Aorta (tissue), 5 donors: ENCODE measurements around the gene TRIM49C. TPM values are rescaled to one million over a fixed set of nuclear protein-coding genes. Genes with fewer than 3 reads are reported as not detected.
"Not testable (repeated sequence)": the region's sequence is repeated elsewhere in the genome, so short reads cannot be mapped to it uniquely, and the experiment has no call there.

Experiments used
- ATAC-seq: fragments of 200-7000 bp; cut with Tn5 transposase; one replicate; pipeline ENCODE4 v1.9.1; 2022; ENCODE audit warnings: moderate library complexity; ENCODE audit not compliant: low FRiP score
- DNase-seq, 2 donors: peaks; one replicate each; pipeline ENCODE4 v3.0.0-alpha.2; 2020
- H3K27ac ChIP-seq, 2 donors: one replicate each; pipeline ENCODE4 v1.5.1; 2013; ENCODE audit warnings: low read length in 2 of 2, mild to moderate bottlenecking in 2 of 2, moderate library complexity in 2 of 2, control low read depth in 1 of 2, inconsistent platforms in 1 of 2, low read depth in 1 of 2
- H3K27me3 ChIP-seq, 2 donors: one replicate each; pipeline ENCODE4 v1.6.1; 2013; ENCODE audit warnings: control low read depth in 1 of 2, low read length in 1 of 2, mild to moderate bottlenecking in 1 of 2, moderate library complexity in 1 of 2; ENCODE audit not compliant: insufficient read depth in 2 of 2, control insufficient read depth in 1 of 2
- H3K36me3 ChIP-seq, 2 donors: one replicate each; pipeline ENCODE4 v1.6.1; 2013; ENCODE audit warnings: control low read depth in 1 of 2, low read length in 1 of 2, mild to moderate bottlenecking in 1 of 2; ENCODE audit not compliant: insufficient read depth in 2 of 2, control insufficient read depth in 1 of 2
- H3K4me1 ChIP-seq, 2 donors: one replicate each; pipeline ENCODE4 v1.6.1; 2013; ENCODE audit warnings: low read length in 2 of 2, control low read depth in 1 of 2, mild to moderate bottlenecking in 1 of 2, moderate library complexity in 1 of 2; ENCODE audit not compliant: insufficient read depth in 2 of 2, control insufficient read depth in 1 of 2
- H3K4me3 ChIP-seq, 2 donors: one replicate each; pipeline ENCODE4 v1.5.1; 2013; ENCODE audit warnings: low read length in 2 of 2, control low read depth in 1 of 2, mild to moderate bottlenecking in 1 of 2
- H3K9me3 ChIP-seq: one replicate; pipeline ENCODE4 v1.6.1; 2013; ENCODE audit warnings: mild to moderate bottlenecking, low read length; ENCODE audit not compliant: control insufficient read depth
- WGBS, 2 donors: extraction: QIAGEN DNeasy Blood & Tissue Kit; methylation state at CpG; one replicate each; pipeline ENCODE4 v1.1.7; 2013; 5-methylcytosine and 5-hydroxymethylcytosine counted together
- intact Hi-C, 2 donors: fragments of 100-400 bp; cut with DNase I; formaldehyde crosslinking; loops; one replicate each; pipeline versions ENCODE4 v1.14.2 to v1.15.0; 2022
- long read RNA-seq, 2 donors: library from polyadenylated mRNA; unstranded; transcript quantifications; one replicate each; pipeline ENCODE4 v2.0.0, GENCODE V29; 2020 to 2021
- polyA plus RNA-seq, 2 donors: library from polyadenylated mRNA; stranded (reverse); fragments of 200-250 nt; gene quantifications; one replicate each; pipeline ENCODE4 v1.2.3, GENCODE V29; 2013
- total RNA-seq, 2 donors: library from RNA; stranded (reverse); fragmentation: NEBNext Ultra II Directional; extraction: Animal tissue kit (Norgen Biotek cat#: 25700); gene quantifications; one replicate each; pipeline ENCODE4 v1.2.1, GENCODE V29; 2021
- donor health status: healthy with polysubstance abuse.
- donor health status: Bipolar disorder and iron deficiency.
- donor health status: DM: no; HTN: no; CAD: no.
- donor health status: DM: no; HTN: no; CAD: no.
- donor health status: DM: yes; HTN: yes; CAD: no.

The TRIM49C gene
- total RNA-seq = not detected
- polyA plus RNA-seq = not detected
- long read RNA-seq, donor 1 = 0 reads
- long read RNA-seq, donor 2 = 0 reads

- H3K27ac ChIP-seq, DNase-seq, H3K36me3 ChIP-seq, ATAC-seq, H3K4me3 ChIP-seq, H3K27me3 ChIP-seq, H3K9me3 ChIP-seq, intact Hi-C loops, H3K4me1 ChIP-seq: not testable (repeated sequence)
- WGBS, 2 donors = 92% methylated on average over 1 of the region's 2 CpGs; no CpG with 5 or more reads in 1 of the 2 donors
These were observed at the start of gene TRIM49C for GRCh38 chr11:90030806-90031205. TSS of gene TRIM49C (plus strand) at chr11:90031106. CDS start at chr11:90035212, 4,106 bp downstream.

GRCh38 chr11:90024184-90024583, 6.7 kb upstream of the TRIM49C start:
- DNase-seq, H3K9me3 ChIP-seq, intact Hi-C loops, ATAC-seq, H3K36me3 ChIP-seq, H3K27ac ChIP-seq, H3K27me3 ChIP-seq, H3K4me3 ChIP-seq, H3K4me1 ChIP-seq: not testable (repeated sequence)
- WGBS, 2 donors = 63 to 65% methylated on average over 2 of the region's 3 CpGs

GRCh38 chr11:90051591-90052209, 20.8 kb downstream of the TRIM49C start:
- ATAC-seq, H3K27me3 ChIP-seq, H3K4me1 ChIP-seq, H3K9me3 ChIP-seq, intact Hi-C loops, H3K4me3 ChIP-seq, H3K36me3 ChIP-seq, DNase-seq, H3K27ac ChIP-seq: not testable (repeated sequence)
- 23 to 70% methylated on average over 2 to 31 of the region's 41 CpGs for WGBS, 2 donors

GRCh38 chr11:90052311-90052710, 21.4 kb downstream of the TRIM49C start:
- H3K27me3 ChIP-seq, H3K4me3 ChIP-seq, H3K4me1 ChIP-seq, intact Hi-C loops, H3K27ac ChIP-seq, ATAC-seq, H3K36me3 ChIP-seq, H3K9me3 ChIP-seq: not testable (repeated sequence)
- WGBS, 2 donors = 0 to 1% methylated on average over 11 to 16 of the region's 33 CpGs
- DNase-seq = peak in 1 of 2 donors; percentile 51

GRCh38 chr11:90053545-90053944, 22.6 kb downstream of the TRIM49C start:
- H3K36me3 ChIP-seq, H3K4me3 ChIP-seq, ATAC-seq, H3K9me3 ChIP-seq, intact Hi-C loops, DNase-seq, H3K27ac ChIP-seq, H3K4me1 ChIP-seq, H3K27me3 ChIP-seq: not testable (repeated sequence)
- WGBS, 2 donors = 15 to 30% methylated on average over 8 to 14 of the region's 28 CpGs

GRCh38 chr11:90085650-90086049, 54.7 kb downstream of the TRIM49C start, which contains the start of gene UBTFL1:
TSS of gene UBTFL1 (plus strand) at chr11:90085950. CDS start at chr11:90085950, 0 bp downstream.
- ATAC-seq, DNase-seq, H3K4me1 ChIP-seq, H3K27ac ChIP-seq, intact Hi-C loops, H3K4me3 ChIP-seq, H3K9me3 ChIP-seq, H3K36me3 ChIP-seq, H3K27me3 ChIP-seq: not testable (repeated sequence)
- 41 to 71% methylated on average over 2 of the region's 3 CpGs for WGBS, 2 donors

- DNase-seq, H3K4me3 ChIP-seq, H3K27me3 ChIP-seq, H3K27ac ChIP-seq, H3K9me3 ChIP-seq, H3K36me3 ChIP-seq, H3K4me1 ChIP-seq, intact Hi-C loops, ATAC-seq: not testable (repeated sequence)
- 24 to 87% methylated on average over 1 to 2 of the region's 2 CpGs for WGBS, 2 donors
These were observed 57.8 kb downstream of the TRIM49C start for GRCh38 chr11:90088731-90089130.
